Measurements from ENCODE around the gene DUOX1.

DNA sequence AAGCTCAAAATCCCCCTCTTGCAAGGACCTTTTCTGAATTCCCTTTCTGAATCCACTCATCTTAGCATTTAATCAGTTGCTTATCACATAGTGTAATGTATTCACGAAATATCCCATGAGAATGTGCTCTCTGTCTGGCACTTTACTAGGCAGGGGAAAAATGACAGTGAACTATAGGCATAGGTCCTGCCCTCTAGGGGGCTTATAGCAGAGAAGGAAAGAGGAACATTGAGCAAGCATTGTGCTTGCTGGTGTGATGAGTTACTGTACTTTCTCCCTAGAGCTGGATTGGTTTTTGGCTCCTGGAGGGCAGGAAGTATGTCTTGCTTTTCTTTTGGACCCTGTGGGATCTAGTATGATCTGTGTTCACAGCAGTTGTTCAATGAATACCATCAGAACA, 42.3 kb upstream of the DUOX1 start:
- no peak for TF ChIP-seq POLR2A (IDR thresholded peaks at IDR 0.05)
- TF ChIP-seq, protein P1, sequence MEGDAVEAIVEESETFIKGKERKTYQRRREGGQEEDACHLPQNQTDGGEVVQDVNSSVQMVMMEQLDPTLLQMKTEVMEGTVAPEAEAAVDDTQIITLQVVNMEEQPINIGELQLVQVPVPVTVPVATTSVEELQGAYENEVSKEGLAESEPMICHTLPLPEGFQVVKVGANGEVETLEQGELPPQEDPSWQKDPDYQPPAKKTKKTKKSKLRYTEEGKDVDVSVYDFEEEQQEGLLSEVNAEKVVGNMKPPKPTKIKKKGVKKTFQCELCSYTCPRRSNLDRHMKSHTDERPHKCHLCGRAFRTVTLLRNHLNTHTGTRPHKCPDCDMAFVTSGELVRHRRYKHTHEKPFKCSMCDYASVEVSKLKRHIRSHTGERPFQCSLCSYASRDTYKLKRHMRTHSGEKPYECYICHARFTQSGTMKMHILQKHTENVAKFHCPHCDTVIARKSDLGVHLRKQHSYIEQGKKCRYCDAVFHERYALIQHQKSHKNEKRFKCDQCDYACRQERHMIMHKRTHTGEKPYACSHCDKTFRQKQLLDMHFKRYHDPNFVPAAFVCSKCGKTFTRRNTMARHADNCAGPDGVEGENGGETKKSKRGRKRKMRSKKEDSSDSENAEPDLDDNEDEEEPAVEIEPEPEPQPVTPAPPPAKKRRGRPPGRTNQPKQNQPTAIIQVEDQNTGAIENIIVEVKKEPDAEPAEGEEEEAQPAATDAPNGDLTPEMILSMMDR (IDR thresholded peaks at IDR 0.05) = no peak
- TF ChIP-seq POLR2AphosphoS5 (IDR thresholded peaks at IDR 0.05; ENCODE audit: insufficient read depth in 1 of 2, low read depth in 1 of 2) = no peak
